Mucosa of stomach (tissue), 1 donor: ENCODE measurements around the gene ANKRD35.
"Not testable (repeated sequence)": the region's sequence is repeated elsewhere in the genome, so short reads cannot be mapped to it uniquely, and the experiment has no call there.

Experiments
- H3K27me3 ChIP-seq: one replicate; pipeline ENCODE4 v1.7.0; 2013; ENCODE audit warnings: mild to moderate bottlenecking, low read length; ENCODE audit not compliant: control insufficient read depth, insufficient read depth
- H3K36me3 ChIP-seq: one replicate; pipeline ENCODE4 v1.7.0; 2013; ENCODE audit warnings: low read length; ENCODE audit not compliant: control insufficient read depth, insufficient read depth
- H3K4me1 ChIP-seq: one replicate; pipeline ENCODE4 v1.7.0; 2013; ENCODE audit warnings: mild to moderate bottlenecking, low read length; ENCODE audit not compliant: control insufficient read depth, insufficient read depth
- H3K4me3 ChIP-seq: one replicate; pipeline ENCODE4 v1.7.0; 2013; ENCODE audit warnings: low read length
- H3K9ac ChIP-seq: one replicate; pipeline ENCODE4 v1.7.0; 2013; ENCODE audit warnings: mild to moderate bottlenecking, low read length, moderate library complexity
- H3K9me3 ChIP-seq: one replicate; pipeline ENCODE4 v1.7.0; 2013; ENCODE audit warnings: mild to moderate bottlenecking, low read length, moderate library complexity; ENCODE audit not compliant: control insufficient read depth
- donor health status: Pancreatic carcinoma.

ANKRD35 gene

DNA sequence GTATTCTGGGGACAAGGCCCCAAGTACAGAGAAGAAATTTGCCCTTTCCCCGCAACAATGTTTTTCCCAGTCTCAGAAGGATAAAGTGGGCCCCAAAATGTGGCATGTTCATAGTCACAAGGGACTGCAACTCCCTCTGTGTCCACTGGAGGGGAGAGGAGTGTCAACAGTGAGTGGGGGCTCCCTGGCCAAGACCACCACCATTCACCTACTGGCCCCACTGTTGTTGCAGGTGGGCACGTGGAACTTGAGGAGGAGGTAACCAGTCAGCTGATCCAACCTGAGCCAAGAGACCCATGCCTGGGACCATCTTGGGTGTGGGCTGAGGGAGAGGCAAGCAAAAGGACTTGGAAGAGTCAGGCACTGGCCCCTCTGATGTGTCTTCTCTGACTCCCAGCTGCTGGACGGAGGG, 39.5 kb downstream of the ANKRD35 start:
- Histone ChIP-seq H3K9me3 (no peaks in the 10 kb centered on the region), H3K4me3 (peak overlapping the region; percentile 73), H3K4me1 (peaks cover 18% of the 10 kb centered on the region), H3K27me3 (no peaks in the 10 kb centered on the region), H3K36me3 (peaks cover 15% of the 10 kb centered on the region), H3K9ac (peak overlapping the region; percentile 73)

DNA sequence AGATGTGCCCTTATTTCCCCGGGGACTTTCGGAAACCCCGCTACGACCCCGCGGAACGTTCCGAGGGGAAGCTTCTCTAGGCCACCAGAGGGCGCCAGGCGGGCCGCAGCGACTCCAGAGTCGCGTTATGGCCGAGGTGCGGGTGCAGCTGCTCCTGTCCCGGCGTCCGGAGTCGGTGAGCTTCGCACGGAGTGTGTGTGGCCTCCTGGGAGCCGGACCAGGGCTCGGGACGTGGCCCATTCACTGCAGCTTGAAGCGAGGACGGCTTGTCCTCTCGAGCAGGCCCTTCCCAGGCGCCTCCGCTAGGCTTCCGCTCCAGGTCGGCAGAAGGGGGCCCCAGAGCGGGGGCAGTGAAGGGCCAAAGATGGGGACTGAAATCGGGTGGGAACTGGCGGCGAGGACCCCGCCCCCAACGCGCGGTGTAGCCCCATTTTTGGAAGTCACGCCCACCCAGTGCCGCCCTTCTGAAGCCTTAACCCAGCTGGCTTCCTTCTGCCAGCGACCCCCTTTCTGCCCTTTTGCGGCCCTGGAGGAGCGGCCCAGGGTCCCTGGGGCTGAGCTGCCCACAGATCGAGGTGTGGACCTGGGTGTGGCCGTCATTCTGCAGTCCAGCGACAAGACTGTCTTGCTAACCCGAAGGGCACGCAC, 40.0 kb downstream of the ANKRD35 start, which contains the start of gene NUDT17:
Gene NUDT17 (plus strand): TSS at position 117 of the 648 bp plus-strand sequence. CDS start 11 bp downstream, at position 128.
- Histone ChIP-seq H3K9ac (peak within 1 kb of the TSS; percentile 73), H3K4me1 (peaks cover 18% of the 10 kb centered on the region), H3K4me3 (peak within 1 kb of the TSS; percentile 73), H3K36me3 (peaks cover 15% of the 10 kb centered on the region), H3K9me3 (no peaks in the 10 kb centered on the region), H3K27me3 (no peaks in the 10 kb centered on the region)

DNA sequence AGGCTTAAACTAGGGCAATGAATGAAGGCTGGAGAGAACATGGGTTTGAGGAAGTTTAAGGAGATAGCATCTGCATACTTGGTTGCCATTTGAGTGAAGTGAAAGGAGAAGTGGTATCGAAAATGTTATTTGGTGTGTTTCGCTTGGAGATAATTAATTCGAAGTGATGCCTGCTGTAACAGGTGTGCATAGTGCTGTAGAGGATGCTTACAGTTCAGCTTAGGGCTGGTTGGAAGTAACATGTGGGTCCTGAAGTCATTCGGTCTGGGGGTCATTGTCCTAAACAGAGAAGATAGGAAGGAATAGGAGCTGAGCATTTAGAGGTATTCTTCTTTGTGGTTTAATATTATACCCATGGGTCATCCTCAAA, 40.5 kb downstream of the ANKRD35 start:
- Histone ChIP-seq H3K36me3 (peaks cover 12% of the 10 kb centered on the region), H3K27me3 (no peaks in the 10 kb centered on the region), H3K4me1 (peaks cover 18% of the 10 kb centered on the region), H3K9me3 (no peaks in the 10 kb centered on the region), H3K9ac (peak overlapping the region; percentile 73), H3K4me3 (peak overlapping the region; percentile 73)

DNA sequence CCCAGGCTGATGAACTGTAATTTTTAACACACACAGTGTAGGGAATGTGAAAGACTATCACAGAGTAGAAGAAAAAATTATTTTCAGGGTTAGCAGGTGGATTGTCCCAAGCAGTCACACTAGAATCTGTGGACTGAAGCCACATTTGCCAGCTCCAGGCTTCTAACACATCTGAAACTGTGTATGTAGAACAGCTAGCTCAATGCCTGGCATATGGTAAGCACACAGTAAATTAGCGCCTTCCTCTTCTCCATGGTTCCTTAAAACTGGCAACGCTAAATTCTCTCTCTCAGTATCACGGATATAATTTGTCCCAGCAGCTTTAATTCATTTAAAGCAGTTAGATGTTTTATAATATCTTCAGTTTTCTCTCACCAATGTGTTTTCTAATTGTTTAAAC, 42.6 kb downstream of the ANKRD35 start:
- H3K9ac ChIP-seq = no peak overlapping the region
- H3K4me1 ChIP-seq = peaks cover 18% of the 10 kb centered on the region
- H3K9me3 ChIP-seq = no peaks in the 10 kb centered on the region
- no peaks in the 10 kb centered on the region for H3K27me3 ChIP-seq
- no peak overlapping the region for H3K4me3 ChIP-seq
- peaks cover 16% of the 10 kb centered on the region for H3K36me3 ChIP-seq

DNA sequence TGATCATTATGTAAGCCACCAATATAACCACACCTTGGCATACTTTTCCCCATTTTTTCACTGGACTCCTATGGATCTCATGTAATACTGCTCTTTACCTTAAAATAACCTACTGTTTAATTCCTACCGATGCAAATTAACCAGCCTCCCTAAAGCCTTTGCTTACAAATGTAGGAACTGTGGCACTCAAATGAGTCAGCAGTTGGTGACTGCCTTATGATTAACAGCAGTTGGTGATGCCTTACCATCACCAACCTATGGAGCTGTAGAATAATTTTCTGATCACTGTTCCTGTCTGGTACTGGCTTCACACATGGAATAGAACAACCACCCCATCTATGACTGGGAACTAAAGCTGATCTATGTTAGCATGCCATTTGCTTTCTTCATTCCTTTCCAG, 48.0 kb downstream of the ANKRD35 start:
- no peaks in the 10 kb centered on the region for H3K4me1 ChIP-seq
- no peaks in the 10 kb centered on the region for H3K9me3 ChIP-seq
- no peak overlapping the region for H3K9ac ChIP-seq
- no peaks in the 10 kb centered on the region for H3K27me3 ChIP-seq
- H3K4me3 ChIP-seq = no peak overlapping the region
- peaks cover 22% of the 10 kb centered on the region for H3K36me3 ChIP-seq

DNA sequence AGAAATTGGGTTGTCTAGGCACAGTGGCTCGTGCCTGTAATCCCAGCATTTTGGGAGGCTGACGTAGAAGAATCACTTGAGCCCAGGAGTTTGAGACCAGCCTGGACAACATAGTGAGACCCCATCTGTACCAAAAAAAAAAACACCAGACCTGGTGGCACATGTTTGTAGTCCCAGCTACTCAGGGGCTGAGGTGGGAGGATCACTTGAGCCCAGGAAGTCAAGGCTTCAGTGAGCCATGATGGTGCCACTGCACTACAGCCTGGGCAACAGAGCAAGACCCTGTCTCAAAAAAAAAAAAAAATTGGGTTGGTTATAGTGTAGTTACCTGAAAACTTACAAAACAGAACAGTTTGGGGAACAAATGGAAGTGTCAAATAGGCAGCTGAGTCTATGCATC, 54.9 kb downstream of the ANKRD35 start:
- H3K4me3 ChIP-seq, H3K9ac ChIP-seq, H3K4me1 ChIP-seq, H3K9me3 ChIP-seq, H3K27me3 ChIP-seq: not testable (repeated sequence)
- peaks cover 10% of the 10 kb centered on the region for H3K36me3 ChIP-seq

DNA sequence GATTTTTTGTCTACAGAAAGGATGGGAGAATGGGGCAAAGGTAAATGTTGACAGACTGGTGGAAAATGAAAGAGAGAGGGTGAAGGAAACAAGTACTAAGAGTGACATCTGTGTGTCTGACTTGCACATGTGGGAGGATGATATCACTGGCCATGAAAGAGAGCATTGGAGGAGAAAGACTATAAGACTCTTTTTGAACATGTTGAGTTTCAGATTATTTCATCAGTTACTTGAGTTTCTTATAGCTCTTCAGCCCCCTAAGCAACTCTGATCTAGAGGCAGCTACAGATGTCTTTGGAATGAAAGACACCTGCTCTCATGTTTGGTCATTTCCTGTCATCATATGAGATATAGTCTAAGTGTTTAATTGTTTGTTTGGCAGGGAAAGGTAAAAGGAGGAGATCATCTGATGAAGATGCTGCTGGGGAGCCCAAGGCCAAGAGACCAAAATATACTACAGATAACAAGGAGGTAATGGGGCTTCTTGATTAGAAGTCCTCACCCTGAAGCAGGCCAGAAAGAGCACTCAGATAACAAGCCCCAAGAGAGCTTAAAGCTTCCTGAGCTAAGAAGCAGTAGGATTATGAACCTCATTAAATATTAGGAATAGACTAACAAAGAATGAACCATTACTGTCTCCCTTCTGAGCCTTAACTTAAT, 57.2 kb downstream of the ANKRD35 start:
- Histone ChIP-seq H3K4me3 (no peak overlapping the region), H3K9ac (no peak overlapping the region), H3K9me3 (no peaks in the 10 kb centered on the region), H3K27me3 (no peaks in the 10 kb centered on the region), H3K36me3 (peaks cover 10% of the 10 kb centered on the region), H3K4me1 (no peaks in the 10 kb centered on the region)

DNA sequence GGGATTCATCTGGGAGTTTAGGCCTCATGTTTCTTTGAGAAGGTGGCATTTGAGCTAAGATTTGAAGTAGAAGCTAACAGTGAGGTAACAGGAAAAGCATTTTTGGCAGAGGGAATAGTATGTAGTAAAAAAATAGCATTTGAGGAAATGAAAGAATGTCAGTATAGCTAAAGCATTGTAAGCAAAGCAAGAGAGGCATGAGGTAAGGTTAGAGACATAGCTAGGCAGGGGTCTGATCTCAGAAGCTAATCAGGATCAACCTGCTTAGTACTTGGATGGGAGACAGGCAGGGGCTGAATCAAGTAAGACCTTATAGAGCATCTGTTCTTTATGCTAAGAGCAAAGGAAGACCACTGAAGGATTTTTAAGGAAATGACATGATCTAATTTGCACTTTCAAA, 57.7 kb downstream of the ANKRD35 start:
- peaks cover 10% of the 10 kb centered on the region for H3K36me3 ChIP-seq
- no peaks in the 10 kb centered on the region for H3K9me3 ChIP-seq
- no peaks in the 10 kb centered on the region for H3K27me3 ChIP-seq
- H3K4me3 ChIP-seq = no peak overlapping the region
- no peak overlapping the region for H3K9ac ChIP-seq
- no peaks in the 10 kb centered on the region for H3K4me1 ChIP-seq

DNA sequence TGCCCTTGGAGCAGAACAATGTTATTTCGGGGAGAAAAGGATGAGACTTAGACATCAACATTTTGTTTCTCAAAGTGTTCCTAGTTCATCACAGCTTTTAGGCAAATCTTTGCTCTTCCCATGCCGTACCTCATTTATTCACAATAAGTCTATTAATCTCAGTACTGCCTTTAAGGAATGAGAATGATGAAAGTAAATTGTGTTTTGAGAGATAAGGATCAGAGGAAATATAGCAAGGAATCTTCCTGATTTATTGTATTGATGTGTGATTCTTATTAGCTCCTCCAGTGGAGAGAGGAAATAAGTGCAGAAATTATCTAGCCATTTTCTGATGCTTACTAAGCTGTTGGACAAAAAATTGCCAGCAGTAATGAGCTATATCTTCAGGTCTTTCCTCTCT, 59.6 kb downstream of the ANKRD35 start:
- no peaks in the 10 kb centered on the region for H3K27me3 ChIP-seq

DNA sequence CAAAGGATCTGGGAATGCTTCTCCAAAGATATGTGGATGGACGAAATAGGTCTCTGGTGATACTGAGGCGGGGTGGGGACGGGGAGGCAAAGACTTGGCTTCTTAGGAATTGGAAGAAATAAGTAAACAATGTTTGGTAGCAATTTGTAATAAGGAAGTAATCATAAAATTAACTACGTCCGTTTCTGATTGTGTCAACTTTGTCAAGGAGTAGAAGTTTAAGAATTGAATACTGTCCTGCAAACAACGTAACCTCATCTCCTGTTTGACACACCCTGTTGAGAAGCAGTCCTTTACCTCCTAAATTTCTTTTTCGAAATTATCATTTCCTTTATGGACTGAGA, 61.2 kb downstream of the ANKRD35 start:
- Histone ChIP-seq H3K27me3 (no peaks in the 10 kb centered on the region), H3K9ac (peak overlapping the region; percentile 96), H3K4me1 (no peaks in the 10 kb centered on the region), H3K9me3 (no peaks in the 10 kb centered on the region), H3K36me3 (peaks cover 10% of the 10 kb centered on the region), H3K4me3 (peak overlapping the region; percentile 84)

More for the DNA sequence above, 59.6 kb downstream of the ANKRD35 start:
- Histone ChIP-seq H3K9me3 (no peaks in the 10 kb centered on the region), H3K36me3 (peaks cover 10% of the 10 kb centered on the region), H3K4me3 (no peak overlapping the region), H3K9ac (no peak overlapping the region), H3K4me1 (no peaks in the 10 kb centered on the region)

DNA sequence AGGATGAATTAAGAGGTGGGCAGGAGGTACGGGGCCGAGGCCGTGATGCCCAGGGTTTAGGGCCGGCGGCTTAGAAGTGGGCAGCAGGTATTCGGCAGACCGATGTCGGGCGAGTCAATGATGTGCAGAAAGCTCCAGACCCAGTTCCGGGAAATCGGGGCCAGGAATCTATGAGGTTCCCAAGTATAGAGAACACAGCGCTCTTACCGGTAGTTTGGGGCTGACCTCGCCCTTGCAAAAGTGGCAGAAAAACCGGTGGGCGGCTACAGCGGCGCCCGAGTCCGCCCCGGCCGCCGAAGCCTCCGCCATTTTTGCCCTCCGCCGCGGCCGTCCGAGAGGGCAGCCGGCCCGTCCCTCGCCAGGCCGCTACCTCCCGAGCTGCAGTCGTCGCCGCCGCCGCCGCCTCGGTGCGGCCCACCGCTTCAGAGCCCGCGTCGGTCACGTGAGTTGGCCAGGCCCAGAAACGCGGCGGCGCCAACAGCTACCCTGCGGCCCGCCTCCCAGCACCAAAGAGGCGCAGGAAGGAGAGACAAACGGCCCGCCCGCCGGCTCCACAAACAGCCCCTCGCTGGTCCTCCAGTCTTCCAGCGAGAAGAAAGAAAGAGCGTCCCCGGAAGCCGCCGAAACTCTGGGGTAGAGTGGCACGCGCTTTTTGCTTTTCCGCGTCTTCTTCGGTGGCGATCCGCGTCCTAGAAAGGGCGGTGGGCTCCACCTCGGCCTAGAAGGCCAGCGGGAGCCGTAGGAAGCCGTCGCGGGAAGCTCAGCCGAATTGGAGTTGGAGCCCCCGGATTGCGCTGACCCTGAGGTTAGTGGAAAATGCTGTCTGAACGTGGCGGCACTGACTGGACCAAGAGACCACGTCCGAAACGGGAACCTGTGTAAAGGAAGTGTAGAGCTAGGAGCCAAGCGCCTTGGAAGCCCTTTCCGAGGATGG, 61.8 kb downstream of the ANKRD35 start, which contains the start of the genes POLR3C and RNF115:
Gene POLR3C (plus strand): TSS at position 636 of the 934 bp plus-strand sequence. CDS start 1,577 bp downstream, outside the sequence.
Gene RNF115 (minus strand): TSS at position 531 of the 934 bp plus-strand sequence. CDS start 222 bp downstream, at position 309.
- Histone ChIP-seq H3K4me1 (no peaks in the 10 kb centered on the region), H3K9me3 (no peaks in the 10 kb centered on the region), H3K36me3 (peaks cover 10% of the 10 kb centered on the region), H3K4me3 (peak within 1 kb of the TSS; percentile 84), H3K27me3 (no peaks in the 10 kb centered on the region), H3K9ac (peak within 1 kb of the TSS; percentile 96)
